Retinal pigment epithelial cell (primary cell): ENCODE results near the gene DELE1.

Source experiments
- DNase-seq: peaks from one replicate; pipeline ENCODE4 v3.0.0-alpha.2; 2010; ENCODE audit warnings: low read depth
- H3K4me3 ChIP-seq: 2 replicates; pipeline ENCODE4 v1.5.1; 2011; ENCODE audit warnings: mild to moderate bottlenecking, low read length, control low read depth, moderate library complexity
- CTCF ChIP-seq: conservative IDR thresholded peaks from 2 replicates; pipeline ENCODE4 v1.5.1; 2011; ENCODE audit warnings: low read depth, low read length, control low read depth, inconsistent platforms

The DELE1 gene

GRCh38 chr5:141877356-141878185 is 46.1 kb upstream of the DELE1 start:
- no peak for TF ChIP-seq CTCF
- DNase-seq, result no peak
- H3K4me3 ChIP-seq, result peak overlapping the region; percentile 68

DNA sequence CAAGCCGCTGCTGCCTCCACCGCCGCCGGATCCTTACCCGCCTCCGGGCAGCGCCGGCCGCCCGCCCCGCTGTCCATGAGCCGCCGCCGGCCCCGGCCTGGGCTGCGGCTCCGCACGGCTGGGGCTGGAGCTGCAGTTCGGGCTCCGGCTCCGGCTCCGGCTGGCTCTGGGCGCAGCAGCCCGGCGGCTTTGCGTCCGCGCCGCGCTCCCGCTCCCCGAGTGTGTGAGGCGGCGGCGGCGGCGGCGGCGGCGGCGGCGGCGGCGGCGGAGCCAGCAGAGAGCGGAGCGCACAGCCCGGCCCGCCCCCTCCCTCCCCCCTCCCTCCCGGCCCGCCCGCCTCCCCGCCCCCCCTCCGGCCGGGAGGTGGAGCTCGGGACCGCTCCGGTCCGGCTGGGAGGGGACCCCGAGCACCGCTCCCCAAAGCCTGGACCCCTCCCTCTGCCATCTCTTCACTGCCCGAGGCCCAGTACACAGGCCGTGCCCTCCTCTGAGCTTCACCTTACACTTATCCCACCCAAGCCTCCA is 45.4 kb upstream of the DELE1 start, which contains the start of gene PCDH1:
Gene PCDH1 (minus strand): TSS at position 225 of the 525 bp plus-strand sequence. CDS start 148 bp downstream, at position 77.
- no peak for DNase-seq
- peak within 1 kb of the TSS; percentile 69 for H3K4me3 ChIP-seq
- TF ChIP-seq CTCF, result no peak

DNA sequence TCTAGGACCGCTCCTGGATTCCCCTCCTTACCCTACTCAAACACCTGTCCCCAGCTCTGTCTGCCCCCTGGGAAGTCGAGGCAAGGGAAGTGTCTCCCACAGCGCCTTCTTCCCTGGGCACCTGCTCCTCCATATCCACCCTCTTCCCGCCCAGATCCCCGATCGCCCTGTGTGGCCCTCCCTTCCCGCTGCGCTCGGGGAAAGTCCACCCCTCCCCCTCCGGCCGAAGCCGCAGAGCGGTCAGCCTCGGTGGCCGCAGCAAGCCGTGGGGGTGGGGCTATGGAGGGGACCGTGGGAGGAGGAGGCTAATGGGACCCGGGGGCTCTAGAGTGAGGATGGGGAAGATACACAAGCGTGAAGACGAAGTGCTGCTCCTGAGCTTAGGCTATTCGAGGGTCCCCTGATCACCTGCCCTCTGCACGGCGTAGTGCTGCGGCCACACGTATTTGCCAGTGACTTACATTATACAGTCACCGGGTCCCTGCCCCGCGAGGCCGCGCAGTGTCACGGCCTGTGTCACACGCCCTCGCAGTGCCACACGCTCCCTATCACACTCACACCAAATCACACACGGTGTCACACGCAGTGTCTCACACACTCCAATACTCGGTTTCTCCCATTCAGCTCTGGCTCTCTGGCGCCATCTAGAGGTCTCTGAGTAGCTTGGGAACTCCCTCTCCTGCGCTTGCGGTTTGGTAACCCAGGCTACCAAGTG is 44.8 kb upstream of the DELE1 start:
- peak; percentile 59 for DNase-seq
- peak; percentile 99 for TF ChIP-seq CTCF
- H3K4me3 ChIP-seq, result peak overlapping the region; percentile 69

GRCh38 chr5:141879426-141879759 is 44.3 kb upstream of the DELE1 start:
- DNase-seq, result no peak
- no peak overlapping the region for H3K4me3 ChIP-seq
- no peak for TF ChIP-seq CTCF

GRCh38 chr5:141879941-141880738 is 43.5 kb upstream of the DELE1 start:
- TF ChIP-seq CTCF, result no peak
- no peak overlapping the region for H3K4me3 ChIP-seq
- no peak for DNase-seq

- H3K4me3 ChIP-seq, result no peak overlapping the region
- no peak for TF ChIP-seq CTCF
Observed at GRCh38 chr5:141880961-141881801, 42.5 kb upstream of the DELE1 start.

More at GRCh38 chr5:141880961-141881801, 42.5 kb upstream of the DELE1 start:
- no peak for DNase-seq
